D341Med (cell line): ENCODE data around the gene GABRP.
"Not testable (repeated sequence)": the region's sequence is repeated elsewhere in the genome, so short reads cannot be mapped to it uniquely, and the experiment has no call there.

ENCODE experiments used
- DNase-seq: peaks from one replicate; pipeline ENCODE4 v3.0.0; 2012; ENCODE audit warnings: low spot score

The GABRP gene

GRCh38 chr5:170783498-170784247, at the start of gene GABRP:
Gene GABRP (plus strand): TSS chr5:170783725. CDS start chr5:170788616, 4,891 bp downstream.
- DNase-seq, result no peak

- DNase-seq, result no peak
Observed at GRCh38 chr5:170736966-170737365, 46.6 kb upstream of the GABRP start.

- DNase-seq, result no peak
Observed at GRCh38 chr5:170737591-170737990, 45.9 kb upstream of the GABRP start.

DNA sequence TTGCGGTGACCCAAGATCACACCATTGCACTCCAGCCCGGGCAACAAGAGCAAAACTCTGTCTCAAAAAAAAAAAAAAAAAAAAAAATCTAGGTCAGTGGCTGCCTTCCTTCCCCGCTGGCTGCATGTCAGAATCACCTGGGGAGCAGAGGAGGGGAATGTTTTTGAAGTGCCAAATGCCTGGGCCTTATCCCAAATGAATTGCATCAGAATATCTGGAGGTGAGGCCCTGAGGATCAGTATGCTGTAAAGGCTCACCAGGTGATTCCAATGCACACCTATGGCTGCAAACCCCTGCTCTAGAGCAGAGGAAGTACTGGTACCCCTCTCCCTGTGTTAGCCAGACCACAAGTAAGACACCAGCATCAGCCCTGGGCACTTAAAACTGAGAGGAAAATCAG, 44.7 kb upstream of the GABRP start:
- no peak for DNase-seq

DNA sequence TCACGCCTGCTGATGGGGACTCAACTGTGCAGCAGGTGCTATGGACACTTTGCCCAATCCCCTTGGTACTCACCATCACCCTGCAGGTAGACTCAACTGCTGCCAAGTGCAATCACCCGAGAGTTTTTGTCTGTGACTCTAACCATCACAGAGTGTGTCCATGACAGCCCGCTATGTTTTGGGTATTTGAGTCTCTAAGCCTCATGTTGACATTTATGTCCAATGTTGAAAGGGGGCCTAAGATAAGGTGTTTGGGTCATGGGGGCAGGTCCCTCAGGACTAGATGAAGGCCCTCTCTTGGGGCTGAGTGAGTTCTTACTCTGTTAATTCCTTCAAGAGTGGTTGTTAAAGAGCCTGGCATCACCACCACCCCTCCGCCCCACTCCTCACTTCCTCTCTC, 44.1 kb upstream of the GABRP start:
- no peak for DNase-seq

DNA sequence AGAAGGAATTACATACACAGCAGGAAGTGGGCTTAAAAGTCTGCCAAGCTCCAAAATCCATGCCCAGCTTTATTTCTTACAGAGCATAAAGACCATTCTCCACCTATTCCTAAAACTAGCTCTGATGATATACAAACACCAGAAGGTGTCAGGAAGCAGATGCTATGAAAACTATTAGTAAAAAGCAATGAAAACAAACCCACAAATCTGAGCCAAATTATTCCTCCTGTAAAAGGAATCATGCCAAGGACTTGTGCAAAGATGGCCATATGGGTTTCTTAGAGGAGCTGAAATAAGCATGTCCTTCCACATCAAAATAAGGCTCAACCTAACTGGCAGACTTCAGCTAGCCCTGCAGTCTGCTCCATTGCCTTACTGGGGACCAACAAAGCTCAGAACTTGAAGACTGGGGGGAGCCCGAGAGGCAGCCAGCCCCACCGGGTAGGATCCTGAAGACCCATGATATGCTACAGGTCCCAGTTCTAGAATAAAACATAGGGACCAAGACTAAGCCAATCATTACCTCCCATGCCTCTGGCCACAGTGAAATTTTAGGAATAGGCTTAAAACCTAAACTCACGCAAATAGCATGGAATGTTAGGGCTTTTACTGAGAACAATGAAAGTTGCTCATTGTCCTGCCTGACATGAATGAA, 42.8 kb upstream of the GABRP start:
- DNase-seq, result no peak

- no peak for DNase-seq
Observed at GRCh38 chr5:170741801-170742200, 41.7 kb upstream of the GABRP start.

GRCh38 chr5:170743876-170744212, 39.7 kb upstream of the GABRP start:
- no peak for DNase-seq

DNA sequence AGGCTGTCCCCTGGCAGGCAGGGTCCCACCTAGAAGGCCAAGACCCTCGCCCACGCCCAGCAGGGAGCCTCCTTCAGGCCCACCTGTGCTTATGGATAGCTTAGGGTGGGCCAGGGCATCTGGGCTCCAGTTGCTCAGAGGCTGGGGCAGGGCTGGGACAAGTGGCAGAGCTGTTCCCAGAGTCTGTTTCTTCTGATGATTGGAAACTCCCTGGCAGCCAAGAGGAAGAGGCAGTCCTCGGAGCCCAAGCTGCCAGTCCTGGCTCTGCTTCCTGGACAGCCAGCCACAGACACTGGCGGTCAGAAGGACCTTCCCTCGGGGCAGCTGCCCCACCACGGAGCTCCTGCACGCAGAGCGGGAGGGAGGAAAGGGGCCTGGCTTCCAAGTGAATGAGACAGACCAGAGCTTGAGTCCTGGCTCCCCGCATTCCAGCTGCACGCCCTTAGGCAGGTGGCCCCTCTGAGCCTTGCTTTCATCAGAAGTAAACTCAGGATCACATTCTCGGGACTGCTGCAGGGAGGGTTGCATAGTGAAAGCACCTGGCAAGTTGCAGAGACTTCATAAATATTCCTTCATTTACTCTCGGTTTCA, 37.9 kb upstream of the GABRP start:
- no peak for DNase-seq

- DNase-seq, result no peak
Observed at GRCh38 chr5:170746075-170746960, 37.2 kb upstream of the GABRP start.

DNA sequence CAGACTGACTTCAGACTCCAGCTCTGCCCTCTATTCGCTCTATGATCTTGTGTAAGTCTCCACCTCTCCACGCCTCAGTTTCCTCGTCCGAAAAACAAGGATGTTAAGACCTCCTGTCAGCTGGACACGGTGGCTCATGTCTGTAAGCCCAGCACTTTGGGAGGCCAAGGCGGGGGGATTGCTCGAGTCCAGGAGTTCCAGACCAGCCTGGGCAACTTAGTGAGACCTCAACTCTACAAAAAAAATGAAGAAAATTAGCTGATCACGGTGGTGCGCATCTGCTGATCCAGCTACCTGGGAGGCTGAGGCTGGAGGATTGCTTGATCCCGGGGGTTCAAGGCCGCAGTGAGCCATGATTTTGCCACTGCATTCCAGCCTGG, 36.6 kb upstream of the GABRP start:
- DNase-seq, result no peak

- no peak for DNase-seq
Observed at GRCh38 chr5:170747357-170747756, 36.2 kb upstream of the GABRP start.

DNA sequence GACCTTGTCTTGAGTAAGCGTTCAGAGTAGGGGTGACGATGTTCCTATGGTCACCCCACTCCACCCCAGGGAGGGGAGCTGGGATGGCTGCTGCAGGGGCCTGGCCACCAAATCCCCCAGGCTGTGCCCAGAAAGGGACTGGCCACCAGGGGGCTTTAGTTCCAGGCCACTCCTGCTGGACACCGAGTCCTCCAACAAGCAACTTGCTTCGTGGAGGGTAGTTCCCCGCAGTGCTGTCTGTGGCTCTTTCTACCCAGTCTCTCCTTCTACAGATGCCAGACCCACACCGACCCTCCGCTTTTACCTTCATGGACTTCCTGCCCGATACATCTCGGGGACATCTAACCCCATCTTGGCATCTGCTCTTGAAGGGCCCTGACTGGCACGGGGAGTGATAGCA, 35.7 kb upstream of the GABRP start:
- DNase-seq, result no peak

- DNase-seq, result no peak
Observed at GRCh38 chr5:170748951-170749471, 34.5 kb upstream of the GABRP start.

GRCh38 chr5:170749911-170750431, 33.6 kb upstream of the GABRP start:
- no peak for DNase-seq

GRCh38 chr5:170750791-170751190, 32.7 kb upstream of the GABRP start:
- DNase-seq, result no peak

GRCh38 chr5:170751631-170752030, 31.9 kb upstream of the GABRP start:
- DNase-seq, result no peak

DNA sequence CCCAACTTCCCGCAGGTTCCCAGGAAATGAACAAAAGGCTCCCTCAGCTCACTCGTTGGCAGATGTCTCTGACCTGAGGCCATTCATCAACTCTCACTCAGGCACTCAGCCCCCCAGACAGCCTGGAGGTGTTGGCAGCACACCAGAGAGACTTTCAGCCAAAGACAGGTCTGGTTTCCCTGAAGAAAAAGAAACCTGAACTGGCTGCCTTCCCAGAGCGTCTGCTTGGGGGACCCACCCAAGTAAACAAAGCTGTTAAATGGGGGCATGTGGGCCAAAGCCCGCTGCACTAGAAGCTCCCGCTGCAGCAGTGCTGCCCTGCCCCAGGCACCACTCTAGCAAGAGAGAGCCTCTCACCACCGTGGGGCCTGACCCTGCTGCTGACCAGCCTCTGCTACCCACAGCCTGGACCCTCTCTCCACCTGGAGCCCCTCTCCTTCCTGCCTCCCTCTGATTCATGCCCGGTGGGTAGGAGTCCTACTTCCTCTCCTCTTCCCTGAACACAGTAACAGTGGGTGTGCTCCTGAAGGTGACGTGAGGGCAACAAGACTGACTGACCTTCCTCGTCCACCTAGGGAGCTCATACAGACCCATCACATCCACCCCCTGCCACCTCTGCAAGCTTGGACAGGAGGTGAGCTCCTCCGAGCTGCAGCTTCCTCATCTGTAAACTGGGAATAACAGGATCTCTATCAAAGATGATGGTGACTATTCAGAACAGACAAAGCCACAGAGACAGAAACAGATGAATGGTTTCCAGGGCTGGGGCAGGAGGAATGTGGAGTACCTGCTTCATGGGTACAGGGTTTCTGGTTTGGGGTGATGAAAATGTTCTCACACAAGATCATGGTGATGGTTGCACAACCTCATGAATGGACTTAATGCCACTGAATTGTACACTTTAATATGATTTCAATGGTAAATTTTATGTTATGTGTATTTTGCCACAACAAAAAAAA, 31.0 kb upstream of the GABRP start:
- DNase-seq, result no peak

DNA sequence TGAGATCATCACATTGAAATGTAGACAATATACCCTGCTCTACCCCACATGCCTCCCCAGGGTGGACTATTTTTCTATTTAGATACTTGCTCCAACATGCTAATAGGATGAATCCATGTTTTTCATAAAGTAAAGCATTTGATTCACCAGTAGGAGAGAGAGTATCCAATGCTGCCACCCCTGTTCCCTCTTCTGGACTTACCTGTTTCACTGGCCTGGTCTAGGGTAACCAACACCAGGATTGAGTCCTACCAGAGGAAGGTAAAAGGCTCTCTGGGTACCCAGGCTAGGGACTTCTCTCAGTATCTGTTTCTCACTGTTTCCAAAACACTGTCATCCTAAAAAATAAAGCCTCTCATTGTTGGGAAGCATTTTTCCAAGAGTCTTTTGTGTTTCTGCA, 30.2 kb upstream of the GABRP start:
- DNase-seq, result no peak

DNA sequence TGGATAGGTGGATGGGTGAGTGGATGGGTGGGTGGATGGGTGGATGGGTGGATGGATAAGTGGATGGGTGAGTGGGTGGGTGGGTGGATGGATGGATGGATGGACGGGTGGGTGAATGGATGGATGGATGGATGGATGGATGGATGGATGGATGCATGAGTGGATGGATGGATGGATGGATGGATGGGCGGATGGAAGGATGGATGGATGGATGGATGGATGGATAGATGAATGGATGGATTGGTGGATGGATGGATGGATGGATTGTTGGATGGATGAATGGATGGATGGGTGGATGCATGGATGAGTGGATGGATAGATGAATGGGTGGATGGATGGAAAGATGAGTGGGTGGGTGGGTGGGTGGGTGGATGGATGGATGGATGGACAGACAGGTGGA, 29.0 kb upstream of the GABRP start:
- not testable (repeated sequence) for DNase-seq
